ENCODE results near the gene DCAF10. TPM values are rescaled to one million over a fixed set of nuclear protein-coding genes. Genes with fewer than 3 reads are reported as not detected.

Gene DCAF10
- total and polyA plus RNA-seq, 2 of the 13 experiments (the other 11 are each of a cell fraction or from before 2014, with no cell fraction given): 9.2 to 20.3 TPM

- TF ChIP-seq RBM39 (IDR thresholded peaks at IDR 0.05; ENCODE audit: low read depth, low read length, poor library complexity, severe bottlenecking): peak; percentile 98
- TF ChIP-seq ZBTB44 (CRISPR knock-in tag; IDR thresholded peaks at IDR 0.05): 0 out of 2 replicates have a peak, but pooled peaks have one; percentile 86
- TF ChIP-seq SIN3A (IDR thresholded peaks at IDR 0.05; ENCODE audit: borderline replicate concordance, low read depth, low read length): peak; percentile 78; the same call in 1 of the 2 replicates
- TF ChIP-seq ISX (CRISPR knock-in tag; conservative IDR thresholded peaks at IDR 0.05): no peak
- peak; percentile 94 for TF ChIP-seq CBFB (CRISPR knock-in tag; IDR thresholded peaks at IDR 0.05)
- TF ChIP-seq NBN (conservative IDR thresholded peaks at IDR 0.05): no peak
- TF ChIP-seq ZNF720 (CRISPR knock-in tag; IDR thresholded peaks at IDR 0.05): no peak
- TF ChIP-seq ZKSCAN5 (CRISPR knock-in tag; IDR thresholded peaks at IDR 0.05): no peak
- peak; percentile 74 for TF ChIP-seq ZKSCAN1 (IDR thresholded peaks at IDR 0.05; ENCODE audit: low read length)
- no peak for TF ChIP-seq ZNF232 (CRISPR knock-in tag; IDR thresholded peaks at IDR 0.05; ENCODE audit: borderline replicate concordance)
- TF ChIP-seq ARHGAP35 (CRISPR knock-in tag; IDR thresholded peaks at IDR 0.05; ENCODE audit: borderline replicate concordance): peak; percentile 93; the same call in 1 of the 2 replicates
- peak; percentile 85 for TF ChIP-seq RCOR2 (CRISPR knock-in tag; IDR thresholded peaks at IDR 0.05)
- peak; percentile 88 for TF ChIP-seq AKAP8 (CRISPR knock-in tag; IDR thresholded peaks at IDR 0.05)
- TF ChIP-seq ZNF17 (CRISPR knock-in tag; IDR thresholded peaks at IDR 0.05): no peak
- peak; percentile 46; the same call in 1 of the 2 replicates for TF ChIP-seq ZNF431 (CRISPR knock-in tag; IDR thresholded peaks at IDR 0.05; ENCODE audit: borderline replicate concordance, low read depth)
- TF ChIP-seq HNRNPLL (IDR thresholded peaks at IDR 0.05; ENCODE audit: low read depth, low read length, poor library complexity, severe bottlenecking): peak; percentile 78
These were observed at the start of gene DCAF10 (continued) for GRCh38 chr9:37800631-37801286.

Measured in HepG2 (cell line).